ENCODE data around the gene CD300LG.

DNA sequence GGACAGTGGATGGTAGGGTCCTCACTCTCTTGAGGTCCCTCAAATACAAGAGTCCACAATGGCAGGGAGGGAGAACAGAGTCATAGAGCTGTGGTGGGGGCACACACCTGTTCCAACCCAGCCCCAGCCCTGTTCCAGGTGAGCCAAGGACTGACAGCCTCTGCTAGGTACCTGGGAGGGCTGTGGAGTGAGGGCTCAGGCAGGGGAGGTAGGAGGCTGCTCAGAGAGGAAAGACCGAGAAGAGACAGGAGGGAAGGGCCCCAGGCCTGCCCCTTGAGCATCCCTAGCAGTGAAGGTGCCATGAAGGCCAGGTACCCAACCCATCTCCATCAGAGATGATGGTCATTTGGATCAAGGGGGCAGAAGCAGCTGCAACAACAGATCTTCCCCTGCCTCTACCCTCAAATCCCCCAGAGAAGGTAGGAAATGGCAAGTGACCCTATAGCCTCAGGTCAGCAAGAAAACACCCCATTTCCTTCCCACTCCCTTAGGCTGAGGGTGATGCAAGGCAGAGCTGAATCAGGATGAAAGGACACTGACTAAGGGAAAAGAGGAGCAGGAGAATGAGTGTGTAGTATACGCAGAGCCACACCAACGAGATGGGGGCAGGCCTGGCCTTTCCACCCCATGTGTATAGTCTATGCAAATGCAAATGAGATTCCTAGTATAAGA is 28.6 kb downstream of the CD300LG start:
- TF ChIP-seq POLR2A (IDR thresholded peaks at IDR 0.05) (no peak), EP300 (IDR thresholded peaks at IDR 0.05) (no peak)
- TF ChIP-seq, protein P1, sequence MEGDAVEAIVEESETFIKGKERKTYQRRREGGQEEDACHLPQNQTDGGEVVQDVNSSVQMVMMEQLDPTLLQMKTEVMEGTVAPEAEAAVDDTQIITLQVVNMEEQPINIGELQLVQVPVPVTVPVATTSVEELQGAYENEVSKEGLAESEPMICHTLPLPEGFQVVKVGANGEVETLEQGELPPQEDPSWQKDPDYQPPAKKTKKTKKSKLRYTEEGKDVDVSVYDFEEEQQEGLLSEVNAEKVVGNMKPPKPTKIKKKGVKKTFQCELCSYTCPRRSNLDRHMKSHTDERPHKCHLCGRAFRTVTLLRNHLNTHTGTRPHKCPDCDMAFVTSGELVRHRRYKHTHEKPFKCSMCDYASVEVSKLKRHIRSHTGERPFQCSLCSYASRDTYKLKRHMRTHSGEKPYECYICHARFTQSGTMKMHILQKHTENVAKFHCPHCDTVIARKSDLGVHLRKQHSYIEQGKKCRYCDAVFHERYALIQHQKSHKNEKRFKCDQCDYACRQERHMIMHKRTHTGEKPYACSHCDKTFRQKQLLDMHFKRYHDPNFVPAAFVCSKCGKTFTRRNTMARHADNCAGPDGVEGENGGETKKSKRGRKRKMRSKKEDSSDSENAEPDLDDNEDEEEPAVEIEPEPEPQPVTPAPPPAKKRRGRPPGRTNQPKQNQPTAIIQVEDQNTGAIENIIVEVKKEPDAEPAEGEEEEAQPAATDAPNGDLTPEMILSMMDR (IDR thresholded peaks at IDR 0.05): no peak

All from suprapubic skin (tissue), 3 donors.